Transverse colon (tissue), 4 donors: ENCODE data around the gene GAMT.

ENCODE experiments used
- EP300 ChIP-seq: sonication (generic); formaldehyde crosslinking; IDR thresholded peaks from one replicate; pipeline ENCODE4 v1.6.1; 2017; ENCODE audit warnings: antibody characterized with exemption, low read depth
- POLR2A ChIP-seq: fragments of 450-650 bp; IDR thresholded peaks from one replicate; pipeline ENCODE4 v1.6.1; 2016; ENCODE audit warnings: antibody characterized with exemption, mild to moderate bottlenecking, moderate library complexity
- POLR2AphosphoS5 ChIP-seq, 3 donors: sonication (generic); formaldehyde crosslinking; IDR thresholded peaks; one replicate each; pipeline ENCODE4 v1.6.1; 2016; ENCODE audit warnings: antibody characterized with exemption in 3 of 3
- TF ChIP-seq, protein P1 (sequence below), 5 experiments: fragments of 200-600 bp in 3 of 5; fragments of 450-650 bp in 2 of 5; sonication (generic) in 3 of 5; IDR thresholded peaks; 1 replicate in 2 of 5; 2 replicates in 3 of 5; pipeline ENCODE4 v1.5.1; 2016 to 2017; ENCODE audit warnings: antibody characterized with exemption in 5 of 5, inconsistent platforms in 3 of 5, mild to moderate bottlenecking in 2 of 5, moderate library complexity in 1 of 5

DNA sequence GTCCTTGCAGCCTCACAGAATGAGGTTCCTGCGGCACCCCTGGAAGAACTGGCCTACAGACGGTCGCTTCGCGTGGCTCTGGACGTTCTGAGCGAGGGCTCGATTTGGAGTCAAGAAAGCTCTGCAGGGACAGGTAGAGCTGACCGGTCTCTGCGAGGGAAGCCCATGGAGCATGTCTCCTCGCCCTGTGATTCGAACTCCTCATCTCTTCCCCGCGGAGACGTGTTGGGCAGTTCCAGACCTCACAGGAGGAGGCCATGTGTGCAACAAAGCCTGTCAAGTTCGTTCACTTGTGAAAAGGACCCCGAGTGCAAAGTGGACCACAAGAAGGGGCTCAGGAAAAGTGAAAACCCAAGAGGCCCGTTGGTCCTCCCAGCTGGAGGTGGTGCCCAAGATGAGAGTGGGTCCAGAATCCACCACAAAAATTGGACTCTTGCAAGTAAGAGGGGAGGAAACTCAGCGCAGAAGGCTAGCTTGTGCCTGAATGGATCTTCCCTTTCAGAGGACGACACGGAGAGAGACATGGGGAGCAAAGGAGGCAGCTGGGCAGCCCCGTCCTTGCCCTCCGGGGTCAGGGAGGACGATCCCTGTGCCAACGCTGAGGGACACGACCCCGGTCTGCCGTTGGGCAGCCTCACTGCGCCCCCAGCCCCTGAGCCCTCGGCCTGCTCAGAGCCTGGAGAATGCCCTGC is 41.1 kb downstream of the GAMT start:
- TF ChIP-seq, protein P1, sequence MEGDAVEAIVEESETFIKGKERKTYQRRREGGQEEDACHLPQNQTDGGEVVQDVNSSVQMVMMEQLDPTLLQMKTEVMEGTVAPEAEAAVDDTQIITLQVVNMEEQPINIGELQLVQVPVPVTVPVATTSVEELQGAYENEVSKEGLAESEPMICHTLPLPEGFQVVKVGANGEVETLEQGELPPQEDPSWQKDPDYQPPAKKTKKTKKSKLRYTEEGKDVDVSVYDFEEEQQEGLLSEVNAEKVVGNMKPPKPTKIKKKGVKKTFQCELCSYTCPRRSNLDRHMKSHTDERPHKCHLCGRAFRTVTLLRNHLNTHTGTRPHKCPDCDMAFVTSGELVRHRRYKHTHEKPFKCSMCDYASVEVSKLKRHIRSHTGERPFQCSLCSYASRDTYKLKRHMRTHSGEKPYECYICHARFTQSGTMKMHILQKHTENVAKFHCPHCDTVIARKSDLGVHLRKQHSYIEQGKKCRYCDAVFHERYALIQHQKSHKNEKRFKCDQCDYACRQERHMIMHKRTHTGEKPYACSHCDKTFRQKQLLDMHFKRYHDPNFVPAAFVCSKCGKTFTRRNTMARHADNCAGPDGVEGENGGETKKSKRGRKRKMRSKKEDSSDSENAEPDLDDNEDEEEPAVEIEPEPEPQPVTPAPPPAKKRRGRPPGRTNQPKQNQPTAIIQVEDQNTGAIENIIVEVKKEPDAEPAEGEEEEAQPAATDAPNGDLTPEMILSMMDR (IDR thresholded peaks at IDR 0.05) = no peak
- TF ChIP-seq EP300 = no peak
- no peak for TF ChIP-seq POLR2A
- no peak for TF ChIP-seq POLR2AphosphoS5 (IDR thresholded peaks at IDR 0.05)
